Forelimb muscle (tissue), 1 donor: ENCODE results near the gene MINK1. TPM values are rescaled to one million over a fixed set of nuclear protein-coding genes. Genes with fewer than 3 reads are reported as not detected.

Source experiments
- DNase-seq: peaks from one replicate; pipeline ENCODE4 v3.0.0-alpha.2; 2013; ENCODE audit warnings: low read depth
- polyA plus RNA-seq: library from polyadenylated mRNA; unstranded; fragments of 120-200 nt; gene quantifications from one replicate; pipeline ENCODE4 v1.2.1, GENCODE V29; 2013; ENCODE audit not compliant: insufficient read length

The MINK1 gene
- polyA plus RNA-seq, 1 donor = 25.4 TPM

DNA sequence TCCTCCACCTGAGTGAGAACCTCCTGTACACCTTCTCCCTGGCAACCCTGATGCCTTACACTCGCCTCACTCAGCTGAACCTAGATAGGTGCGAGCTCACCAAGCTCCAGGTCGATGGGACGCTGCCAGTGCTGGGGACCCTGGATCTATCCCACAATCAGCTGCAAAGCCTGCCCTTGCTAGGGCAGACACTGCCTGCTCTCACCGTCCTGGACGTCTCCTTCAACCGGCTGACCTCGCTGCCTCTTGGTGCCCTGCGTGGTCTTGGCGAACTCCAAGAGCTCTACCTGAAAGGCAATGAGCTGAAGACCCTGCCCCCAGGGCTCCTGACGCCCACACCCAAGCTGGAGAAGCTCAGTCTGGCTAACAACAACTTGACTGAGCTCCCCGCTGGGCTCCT, 99.6 kb downstream of the MINK1 start:
- no peak for DNase-seq

DNA sequence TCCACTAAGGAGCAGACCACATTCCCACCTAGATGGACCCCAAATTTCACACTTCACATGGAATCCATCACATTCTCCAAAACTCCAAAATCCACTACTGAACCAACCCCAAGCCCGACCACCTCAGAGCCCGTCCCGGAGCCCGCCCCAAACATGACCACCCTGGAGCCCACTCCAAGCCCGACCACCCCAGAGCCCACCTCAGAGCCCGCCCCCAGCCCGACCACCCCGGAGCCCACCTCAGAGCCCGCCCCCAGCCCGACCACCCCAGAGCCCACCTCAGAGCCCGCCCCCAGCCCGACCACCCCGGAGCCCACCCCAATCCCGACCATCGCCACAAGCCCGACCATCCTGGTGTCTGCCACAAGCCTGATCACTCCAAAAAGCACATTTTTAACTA, 100.5 kb downstream of the MINK1 start:
- no peak for DNase-seq

DNA sequence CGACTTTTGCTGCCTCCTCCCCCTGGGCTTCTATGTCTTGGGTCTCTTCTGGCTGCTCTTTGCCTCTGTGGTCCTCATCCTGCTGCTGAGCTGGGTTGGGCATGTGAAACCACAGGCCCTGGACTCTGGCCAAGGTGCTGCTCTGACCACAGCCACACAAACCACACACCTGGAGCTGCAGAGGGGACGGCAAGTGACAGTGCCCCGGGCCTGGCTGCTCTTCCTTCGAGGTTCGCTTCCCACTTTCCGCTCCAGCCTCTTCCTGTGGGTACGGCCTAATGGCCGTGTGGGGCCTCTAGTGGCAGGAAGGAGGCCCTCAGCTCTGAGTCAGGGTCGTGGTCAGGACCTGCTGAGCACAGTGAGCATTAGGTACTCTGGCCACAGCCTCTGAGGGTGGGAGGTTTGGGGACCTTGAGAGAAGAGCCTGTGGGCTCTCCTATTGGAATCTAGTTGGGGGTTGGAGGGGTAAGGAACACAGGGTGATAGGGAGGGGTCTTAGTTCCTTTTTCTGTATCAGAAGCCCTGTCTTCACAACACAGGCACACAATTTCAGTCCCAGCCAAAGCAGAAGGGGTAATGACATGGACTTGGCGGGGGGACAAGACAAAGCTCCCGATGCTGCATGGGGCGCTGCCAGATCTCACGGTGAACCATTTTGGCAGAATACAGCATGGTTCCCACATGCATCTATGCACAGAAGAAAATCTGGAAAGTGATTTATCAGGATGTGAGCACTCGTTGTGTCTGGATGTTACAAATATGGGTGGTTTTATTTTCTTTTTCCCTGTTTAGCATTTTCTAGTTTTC, 101.2 kb downstream of the MINK1 start:
- no peak for DNase-seq

DNA sequence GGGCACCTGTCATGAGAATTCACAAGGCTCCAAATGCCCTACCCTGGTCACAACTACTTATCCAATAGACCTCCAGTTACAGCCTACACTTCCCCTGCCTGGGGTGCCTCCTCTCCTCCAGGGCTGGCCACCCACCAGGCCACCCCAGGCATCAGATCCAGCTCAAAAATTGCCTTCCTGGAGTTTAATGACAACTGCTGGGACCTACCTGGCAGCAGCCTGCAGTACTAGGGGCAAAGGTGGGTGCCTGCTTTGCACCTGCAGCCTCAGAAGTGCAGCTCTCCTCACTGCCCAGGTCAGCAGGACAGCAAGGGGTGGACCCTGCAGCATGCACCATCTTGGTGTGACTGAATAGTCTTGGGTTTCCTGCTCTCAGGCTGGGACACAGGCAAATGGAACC, 102.5 kb downstream of the MINK1 start:
- no peak for DNase-seq

DNA sequence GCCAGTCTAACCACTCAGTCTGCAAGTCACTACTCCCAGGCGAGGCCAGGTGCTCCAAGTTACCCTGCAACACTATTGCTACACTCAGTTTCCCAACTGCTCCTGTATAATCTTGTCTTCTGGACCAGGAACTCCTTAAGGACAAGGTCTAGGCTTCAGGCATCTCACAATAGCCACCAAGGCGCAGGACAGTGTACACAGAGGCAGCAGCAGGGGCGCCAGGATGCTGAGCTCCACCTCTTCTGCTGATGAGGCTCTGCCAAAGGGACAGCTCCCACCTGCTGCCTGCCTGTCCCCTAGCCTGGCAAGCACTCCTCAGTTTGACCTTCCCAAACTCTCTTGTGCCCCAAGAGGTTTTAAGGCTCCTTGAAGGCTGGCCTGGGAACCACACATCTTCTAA, 103.3 kb downstream of the MINK1 start:
- no peak for DNase-seq

DNA sequence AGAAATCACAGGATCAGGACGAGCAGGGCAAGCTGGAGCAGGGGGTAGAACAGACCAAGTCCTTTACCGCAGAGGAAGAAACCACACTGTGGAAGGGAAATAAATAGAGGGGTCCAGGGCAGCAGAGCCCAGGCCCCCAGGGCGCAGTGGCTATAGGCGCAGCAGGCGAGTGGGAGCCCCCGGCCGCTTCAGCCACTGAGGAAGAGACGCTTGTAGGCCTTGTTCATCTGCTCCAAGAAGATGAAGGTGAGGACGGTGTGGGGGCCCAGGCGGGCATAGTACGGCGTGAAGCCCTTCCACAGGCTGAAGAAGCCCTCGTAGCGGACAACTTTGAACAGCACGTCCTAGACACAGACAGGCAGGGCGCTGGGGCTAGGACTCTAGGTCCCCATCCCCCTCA, 104.4 kb downstream of the MINK1 start:
- DNase-seq = no peak

DNA sequence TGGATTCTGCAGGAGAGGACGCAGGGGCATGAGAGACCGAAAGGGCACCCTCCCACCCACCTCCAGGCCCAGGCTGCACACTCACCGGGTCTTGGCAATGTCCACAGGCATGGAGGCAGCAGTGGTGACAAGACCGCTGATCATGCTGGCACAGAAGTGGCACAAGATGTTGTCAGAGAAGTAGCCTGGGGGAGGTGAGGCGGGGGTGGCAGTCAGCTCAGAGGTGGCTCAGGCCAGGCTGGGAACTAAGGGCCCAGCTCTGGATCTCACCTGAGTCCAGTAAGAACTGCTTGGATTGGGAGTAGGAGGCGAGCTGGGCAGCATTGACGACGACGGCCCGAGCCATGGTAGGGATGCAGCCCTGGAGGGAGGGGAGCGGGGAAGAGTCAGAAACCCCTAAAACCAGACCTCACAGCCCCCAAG, 104.9 kb downstream of the MINK1 start:
- no peak for DNase-seq

DNA sequence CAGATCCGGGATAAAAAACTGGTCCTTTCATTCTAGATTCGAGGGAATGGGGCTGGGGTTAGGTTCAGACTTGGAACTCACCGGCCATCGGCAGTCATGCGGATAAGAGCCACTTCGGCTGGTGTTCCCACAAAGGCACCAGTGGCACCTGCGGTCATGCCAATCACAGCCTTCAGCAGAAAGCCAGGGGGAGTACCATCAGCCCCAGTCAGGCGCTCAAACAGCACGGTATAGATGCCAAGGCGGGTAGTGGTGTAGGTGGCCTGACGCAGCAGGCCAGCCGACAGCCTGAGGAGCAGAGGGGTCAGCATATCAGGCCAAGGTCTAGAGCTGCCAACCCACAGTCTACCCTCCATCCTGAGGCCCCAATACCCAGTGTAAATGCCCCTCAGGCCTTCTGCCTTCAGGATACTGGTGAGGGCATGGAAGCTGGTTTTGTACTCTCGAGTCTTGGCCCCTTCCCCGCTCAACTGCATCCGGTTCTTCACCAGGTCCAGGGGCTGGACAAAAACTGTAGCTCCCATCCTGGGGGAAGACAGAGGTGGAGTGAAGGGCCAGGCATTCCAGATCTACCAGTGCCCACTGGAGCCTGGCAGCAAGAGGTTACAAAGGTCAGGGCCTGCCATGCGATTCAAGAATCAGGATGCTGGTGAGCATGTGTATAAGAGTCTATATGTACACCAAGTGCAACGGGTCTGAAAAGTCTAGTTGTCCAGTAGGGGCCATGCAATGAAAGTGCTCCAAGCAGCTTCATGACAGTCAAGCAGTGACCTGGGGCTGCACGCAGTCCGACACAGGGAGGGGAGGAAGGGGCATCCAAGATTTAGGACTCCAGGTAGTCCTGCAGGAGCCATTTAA, 105.8 kb downstream of the MINK1 start:
- no peak for DNase-seq

DNA sequence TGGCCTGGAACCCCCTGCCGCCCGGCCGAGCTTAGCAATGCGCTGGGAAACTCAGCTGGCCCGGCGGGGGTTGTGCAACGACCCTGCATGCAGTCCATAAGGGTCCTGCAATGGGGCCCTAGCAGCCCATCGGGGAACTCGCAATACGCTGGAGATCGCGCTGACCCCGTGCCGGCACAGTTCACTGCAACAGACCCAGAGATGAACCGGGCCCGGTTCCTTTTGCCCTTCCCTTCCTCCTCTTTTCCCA, 106.3 kb downstream of the MINK1 start:
- no peak for DNase-seq

DNA sequence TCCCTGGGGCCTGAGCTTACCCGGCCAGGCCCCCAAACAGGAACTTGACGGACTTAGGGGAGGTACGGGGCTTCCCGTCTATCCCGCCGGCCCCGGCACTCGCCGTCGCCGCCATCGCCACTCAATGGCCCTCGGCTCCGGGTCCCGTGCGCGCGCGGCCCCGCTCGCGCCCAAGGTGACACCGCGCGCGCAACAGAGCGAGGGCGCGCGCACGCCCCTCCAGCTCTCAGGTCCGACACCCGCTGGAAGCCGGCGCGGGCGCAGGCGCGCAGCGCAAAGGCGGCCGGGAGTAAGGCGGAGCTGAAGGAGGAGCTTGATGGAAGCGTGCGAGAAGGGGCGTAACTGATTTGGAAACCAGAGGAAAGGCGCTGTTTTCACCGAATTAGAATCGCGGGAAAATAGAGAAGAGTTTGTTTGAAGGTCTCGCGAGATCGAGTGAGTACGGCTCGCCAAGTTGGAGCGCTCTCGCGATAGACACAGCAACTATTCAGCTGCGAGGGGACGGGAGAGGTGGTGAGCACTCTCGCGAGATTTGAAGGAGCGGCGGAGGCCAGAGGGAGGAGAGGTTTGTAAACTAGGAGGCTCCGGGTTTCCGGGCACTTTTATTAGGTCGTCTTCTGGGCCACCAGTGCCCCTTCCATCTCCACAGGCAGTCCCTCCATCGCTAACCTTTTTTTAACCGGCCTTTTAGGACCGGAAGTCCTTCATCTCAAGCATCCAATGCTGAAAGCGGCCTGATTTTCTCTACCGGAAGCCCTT, 106.8 kb downstream of the MINK1 start, which contains the start of the genes RNF167 and SLC25A11:
TSS of gene RNF167 (plus strand) at position 473 of the 759 bp plus-strand sequence. CDS start 642 bp downstream, outside the sequence.
TSS of gene SLC25A11 (minus strand) at position 251 of the 759 bp plus-strand sequence. CDS start at position 115, 136 bp downstream.
- DNase-seq = peak; percentile 99

DNA sequence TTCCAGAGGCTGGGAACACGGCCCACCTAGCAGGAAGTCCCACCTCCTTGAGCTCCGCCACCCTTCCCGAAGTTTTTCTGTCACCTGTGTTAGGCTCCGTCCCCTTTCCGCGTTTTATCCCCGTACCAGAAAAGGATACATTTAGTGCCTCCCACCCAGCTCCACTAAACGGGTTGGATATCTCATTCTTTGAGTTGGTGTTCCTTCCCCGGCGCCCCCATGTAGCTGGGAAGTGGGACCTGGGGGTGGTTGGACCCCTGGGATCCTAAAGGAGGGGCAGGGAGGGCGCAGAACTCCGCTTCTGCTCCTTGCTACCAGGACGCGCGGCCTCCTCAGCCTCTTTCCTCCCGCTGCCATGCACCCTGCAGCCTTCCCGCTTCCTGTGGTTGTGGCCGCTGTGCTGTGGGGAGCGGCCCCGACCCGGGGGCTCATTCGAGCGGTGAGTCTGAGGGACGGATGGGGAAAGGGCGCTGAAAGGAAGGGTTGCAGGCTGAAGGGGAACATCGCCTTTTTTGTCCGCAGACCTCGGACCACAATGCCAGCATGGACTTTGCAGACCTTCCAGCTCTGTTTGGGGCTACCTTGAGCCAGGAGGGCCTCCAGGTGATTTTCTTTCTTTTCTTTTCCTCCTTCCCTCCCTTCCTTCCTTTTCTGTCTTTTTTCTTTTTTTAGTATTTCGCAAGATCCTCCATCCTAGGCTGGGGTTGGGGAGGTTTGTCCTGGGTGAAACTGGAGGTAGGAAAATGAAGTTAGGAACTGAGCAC, 107.6 kb downstream of the MINK1 start:
- DNase-seq = peak; percentile 79

DNA sequence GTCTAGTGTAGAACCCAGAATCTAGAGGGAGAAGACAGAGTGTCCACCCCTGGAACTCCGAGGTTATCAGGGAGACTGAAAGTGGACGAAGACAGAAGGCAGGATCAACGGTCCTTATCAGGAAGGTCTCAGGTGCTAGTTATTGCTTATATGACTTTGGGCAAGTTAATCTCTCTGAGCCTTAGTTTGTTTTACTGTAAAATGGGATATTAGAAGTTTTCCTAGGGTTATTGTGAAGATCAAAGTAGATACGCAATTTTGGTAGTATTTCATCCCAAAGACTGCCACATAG, 108.1 kb downstream of the MINK1 start:
- no peak for DNase-seq

DNA sequence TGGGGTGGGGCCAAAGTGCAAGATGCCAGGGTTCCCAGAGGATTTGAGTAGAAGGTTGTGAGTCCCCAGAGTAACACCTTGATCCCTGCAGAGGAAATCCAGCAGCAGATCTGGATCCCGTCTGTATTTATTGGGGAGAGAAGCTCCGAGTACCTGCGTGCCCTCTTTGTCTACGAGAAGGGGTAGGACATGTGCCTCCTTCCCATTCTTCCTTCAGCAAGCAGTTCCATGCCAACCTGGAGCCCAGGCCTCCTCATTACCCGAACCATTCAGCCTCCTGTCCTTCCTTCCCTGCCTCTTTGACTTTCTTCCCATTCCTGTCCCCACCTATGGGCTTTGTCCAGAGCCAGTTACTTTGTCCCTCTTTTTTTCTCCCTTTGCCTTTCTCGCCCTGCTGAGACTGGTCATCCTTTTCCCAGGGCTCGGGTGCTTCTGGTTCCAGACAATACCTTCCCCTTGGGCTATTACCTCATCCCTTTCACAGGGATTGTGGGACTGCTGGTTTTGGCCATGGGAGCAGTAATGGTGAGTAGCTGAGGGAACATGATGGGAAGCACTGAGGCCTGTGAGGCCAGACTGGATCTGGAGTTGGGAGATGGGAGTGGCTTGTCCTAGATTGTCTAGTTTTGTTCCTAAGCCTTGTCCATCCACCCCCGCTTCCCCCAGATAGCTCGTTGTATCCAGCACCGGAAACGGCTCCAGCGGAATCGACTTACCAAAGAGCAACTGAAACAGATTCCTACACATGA, 109.8 kb downstream of the MINK1 start:
- DNase-seq = no peak

DNA sequence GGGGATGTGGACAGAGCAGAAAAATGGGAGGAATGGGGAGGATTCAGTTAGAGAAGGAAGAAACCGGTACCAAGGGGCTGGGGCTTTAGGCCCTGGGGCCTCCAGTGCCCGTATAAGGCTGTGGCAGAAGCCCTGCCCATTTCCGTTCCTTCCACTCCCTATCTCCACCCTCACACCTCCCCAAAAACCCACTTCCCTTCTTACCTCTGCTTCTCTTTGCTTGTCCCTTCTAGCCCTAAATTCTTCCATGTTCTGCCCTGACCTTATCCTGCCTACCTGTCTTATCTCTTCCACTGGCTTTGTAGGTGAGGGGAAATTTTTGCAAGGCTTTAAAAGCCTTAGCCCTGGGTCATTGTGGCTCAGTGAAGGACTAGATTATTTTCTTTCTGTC, 111.0 kb downstream of the MINK1 start:
- no peak for DNase-seq

DNA sequence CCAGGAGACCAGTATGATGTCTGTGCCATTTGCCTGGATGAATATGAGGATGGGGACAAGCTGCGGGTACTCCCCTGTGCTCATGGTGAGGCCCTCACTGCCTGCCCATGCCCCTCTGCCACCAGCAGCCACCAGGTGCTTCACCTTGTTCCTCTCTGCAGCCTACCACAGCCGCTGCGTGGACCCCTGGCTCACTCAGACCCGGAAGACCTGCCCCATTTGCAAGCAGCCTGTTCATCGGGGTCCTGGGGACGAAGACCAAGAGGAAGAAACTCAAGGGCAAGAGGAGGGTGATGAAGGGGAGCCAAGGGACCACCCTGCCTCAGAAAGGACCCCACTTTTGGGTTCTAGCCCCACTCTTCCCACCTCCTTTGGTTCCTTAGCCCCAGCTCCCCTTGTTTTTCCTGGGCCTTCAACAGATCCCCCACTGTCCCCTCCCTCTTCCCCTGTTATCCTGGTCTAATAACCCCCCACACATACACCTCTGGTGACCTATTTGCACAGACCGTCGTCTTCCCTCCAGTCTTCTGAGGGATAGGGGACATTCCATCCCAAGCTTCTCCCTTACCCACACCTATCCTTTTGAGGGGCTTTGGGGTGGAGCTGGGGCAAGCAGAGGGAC, 111.5 kb downstream of the MINK1 start:
- DNase-seq = no peak

DNA sequence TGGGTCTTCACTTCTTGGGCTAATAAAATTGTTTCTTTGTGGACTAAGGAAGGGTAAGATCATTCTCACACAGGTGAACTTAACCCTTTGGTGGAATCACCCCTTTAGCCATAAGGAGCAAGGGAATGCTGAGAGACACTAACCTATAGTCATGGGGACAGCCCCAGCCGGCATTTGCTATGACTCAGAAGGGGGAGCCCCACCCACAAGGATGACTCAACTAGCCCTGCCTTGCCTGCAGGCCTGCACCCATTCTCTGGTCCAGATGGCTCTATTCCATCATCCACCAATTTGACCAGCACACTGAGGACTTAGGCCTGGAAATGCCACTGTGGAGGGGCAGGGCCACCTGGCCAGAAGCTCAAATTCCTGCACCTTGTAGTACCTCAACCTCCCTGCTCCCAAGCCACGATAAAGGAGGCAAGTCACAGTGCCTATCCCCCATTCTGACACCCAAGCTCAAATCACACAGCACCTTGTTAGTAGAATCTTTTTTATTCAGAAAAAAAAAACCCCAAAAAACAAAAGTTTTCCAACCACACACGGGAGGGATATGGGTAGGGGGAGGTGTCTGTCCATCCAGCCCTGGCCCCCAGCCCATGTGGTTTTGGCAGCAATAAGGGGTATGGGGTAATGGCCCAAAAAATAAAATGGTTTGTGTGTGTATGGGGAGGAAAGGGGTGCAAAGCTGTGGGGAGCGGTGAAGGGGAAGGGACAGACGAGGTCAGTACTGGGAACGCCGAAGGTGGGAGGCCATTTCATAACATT, 112.2 kb downstream of the MINK1 start:
- DNase-seq = no peak

DNA sequence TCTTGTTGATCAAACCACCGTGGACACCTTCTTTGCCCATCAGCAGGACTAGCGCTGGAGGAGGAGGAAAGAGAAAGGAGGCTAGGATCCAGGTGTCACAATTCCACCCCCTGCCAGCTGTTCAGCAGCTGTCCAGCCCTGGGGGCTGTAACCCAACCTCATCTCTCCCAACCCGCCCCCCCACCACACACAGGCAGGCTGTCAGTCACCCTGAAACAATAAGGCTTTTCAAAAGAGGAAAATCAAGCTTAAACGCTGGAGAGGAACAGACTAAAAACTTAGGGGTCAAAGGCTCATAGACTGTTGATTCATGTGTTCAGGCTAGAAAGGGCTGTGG, 112.8 kb downstream of the MINK1 start:
- DNase-seq = no peak

DNA sequence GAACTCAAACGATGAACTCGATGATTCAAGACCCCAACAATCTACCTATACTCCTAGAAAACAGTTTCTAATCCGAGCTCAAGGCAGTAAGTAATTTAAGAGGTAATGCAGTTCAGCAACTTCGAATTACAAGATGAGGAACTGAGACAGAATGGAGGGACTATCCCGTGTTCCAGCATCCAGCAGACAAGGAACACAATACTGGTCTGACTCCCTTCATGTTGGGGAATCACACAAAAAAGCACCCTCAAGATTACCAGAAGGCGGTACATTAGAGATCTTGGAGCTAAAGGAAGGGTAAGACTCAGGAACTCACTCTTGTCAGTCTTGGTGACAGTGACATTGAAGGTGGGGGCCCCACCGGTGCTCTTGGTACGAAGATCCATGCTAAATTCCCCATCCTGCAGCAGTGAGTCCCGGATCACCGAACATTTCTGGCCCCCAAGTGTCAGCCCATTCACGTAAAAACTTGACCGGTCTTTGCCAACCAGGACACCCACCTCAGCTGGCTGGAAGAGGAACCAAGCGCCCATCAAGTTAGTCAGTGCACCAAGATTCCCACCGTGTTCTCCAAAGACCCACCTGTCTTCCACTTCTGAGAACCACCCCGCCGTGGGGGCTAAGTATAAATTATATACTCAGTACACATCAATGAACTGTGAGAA, 113.3 kb downstream of the MINK1 start:
- DNase-seq = no peak

DNA sequence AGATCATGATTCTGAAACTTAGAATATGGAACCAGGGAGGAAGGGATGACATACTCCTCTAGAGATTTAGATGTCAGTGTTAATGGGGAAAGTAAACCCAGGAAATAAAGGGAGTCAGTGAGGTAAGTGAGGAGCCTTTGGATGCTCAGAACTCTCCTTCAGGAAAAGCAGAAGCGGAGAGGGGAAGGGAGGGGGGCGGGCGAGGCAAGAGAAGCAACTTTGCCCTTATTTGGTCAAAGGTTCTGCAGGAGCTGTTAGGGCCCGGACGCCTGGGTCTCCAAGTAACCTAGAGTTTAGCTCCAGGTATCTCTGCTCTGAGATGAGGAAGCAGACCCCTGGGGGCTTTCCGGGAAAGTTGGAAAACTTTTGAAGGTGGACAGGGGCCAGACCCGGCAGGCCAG, 113.9 kb downstream of the MINK1 start:
- DNase-seq = no peak
